ENCODE results near the gene SRGAP1. TPM values are rescaled to one million over a fixed set of nuclear protein-coding genes. Genes with fewer than 3 reads are reported as not detected.
A peak's percentile ranks its signal among the peaks of the same experiment; 100 is the strongest.
"Not testable (repeated sequence)": the region's sequence is repeated elsewhere in the genome, so short reads cannot be mapped to it uniquely, and the experiment has no call there.

The SRGAP1 gene
- total RNA-seq, 1 donor from 2014 or later, result 5.8 TPM

DNA sequence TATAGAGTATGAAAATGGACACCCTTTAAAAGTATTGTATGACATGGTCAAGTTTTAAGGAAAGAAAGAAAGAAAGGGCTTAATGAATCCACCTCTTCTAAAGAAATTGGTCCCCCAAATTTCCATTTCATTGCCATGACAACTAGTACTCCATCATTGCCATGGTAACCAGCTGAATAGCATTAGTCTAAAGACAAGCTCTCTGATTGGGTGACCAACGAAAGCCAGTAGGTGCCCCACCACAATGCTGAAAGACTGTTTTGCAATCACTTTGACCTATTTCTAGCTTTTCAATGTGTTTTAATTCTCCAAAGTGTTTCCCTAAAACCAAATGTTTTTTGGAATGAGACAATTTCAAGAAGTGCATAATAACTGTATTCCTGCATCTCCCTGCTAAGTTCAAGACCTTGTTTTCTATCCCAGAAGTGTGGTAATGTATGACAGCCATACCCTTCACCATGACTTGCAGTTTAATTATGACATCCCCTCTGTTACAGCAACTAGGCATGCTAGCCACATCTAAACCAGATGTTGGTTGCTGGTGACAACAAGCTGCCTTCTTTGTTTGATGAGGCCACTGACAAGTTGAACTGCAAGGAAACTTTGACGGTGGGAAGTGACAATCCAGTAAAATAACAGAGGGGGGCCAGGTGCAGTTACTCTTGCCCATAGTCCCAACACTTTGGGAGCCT, 330.9 kb downstream of the SRGAP1 start:
- ATAC-seq, result no peak

- ATAC-seq, result no peak
These were observed 332.5 kb downstream of the SRGAP1 start for GRCh38 chr12:64177001-64177400.

DNA sequence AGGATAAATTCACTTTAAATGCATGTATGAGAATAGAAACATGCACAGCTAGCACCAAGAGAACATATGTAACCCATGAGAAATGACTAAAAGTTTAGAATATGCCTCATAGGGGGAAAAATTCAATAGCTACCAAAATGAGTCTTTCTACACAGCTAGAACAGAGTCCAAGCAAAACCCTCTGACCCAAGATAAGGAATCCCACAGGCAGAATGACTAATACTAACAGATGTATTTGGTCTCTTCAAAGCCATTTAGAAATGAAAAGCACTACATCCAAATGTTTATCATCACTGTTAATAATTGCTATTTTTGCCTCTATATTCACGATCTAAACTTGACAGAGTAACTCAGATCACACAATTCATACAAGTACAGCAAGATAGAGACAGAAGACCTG, 333.6 kb downstream of the SRGAP1 start:
- no peak for ATAC-seq

DNA sequence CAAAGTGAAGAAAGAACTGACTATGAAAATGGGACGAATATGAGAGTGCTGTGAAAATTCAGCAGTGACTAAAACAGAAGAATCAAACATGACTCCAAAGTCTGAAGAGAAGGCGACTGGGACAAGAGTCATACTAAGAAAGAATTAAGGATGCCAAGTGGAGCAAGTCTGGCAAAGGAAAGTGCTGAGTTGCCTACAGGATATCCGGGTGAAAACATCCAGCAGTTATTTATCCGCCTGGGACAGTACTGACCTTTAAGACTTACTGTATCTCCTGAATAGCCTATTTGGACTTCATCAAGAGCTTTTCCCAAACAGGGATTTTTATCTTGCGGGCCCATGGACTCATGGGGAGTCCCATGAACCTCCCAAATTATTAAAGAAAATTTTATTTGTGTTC, 336.5 kb downstream of the SRGAP1 start:
- peak; percentile 83 for ATAC-seq

DNA sequence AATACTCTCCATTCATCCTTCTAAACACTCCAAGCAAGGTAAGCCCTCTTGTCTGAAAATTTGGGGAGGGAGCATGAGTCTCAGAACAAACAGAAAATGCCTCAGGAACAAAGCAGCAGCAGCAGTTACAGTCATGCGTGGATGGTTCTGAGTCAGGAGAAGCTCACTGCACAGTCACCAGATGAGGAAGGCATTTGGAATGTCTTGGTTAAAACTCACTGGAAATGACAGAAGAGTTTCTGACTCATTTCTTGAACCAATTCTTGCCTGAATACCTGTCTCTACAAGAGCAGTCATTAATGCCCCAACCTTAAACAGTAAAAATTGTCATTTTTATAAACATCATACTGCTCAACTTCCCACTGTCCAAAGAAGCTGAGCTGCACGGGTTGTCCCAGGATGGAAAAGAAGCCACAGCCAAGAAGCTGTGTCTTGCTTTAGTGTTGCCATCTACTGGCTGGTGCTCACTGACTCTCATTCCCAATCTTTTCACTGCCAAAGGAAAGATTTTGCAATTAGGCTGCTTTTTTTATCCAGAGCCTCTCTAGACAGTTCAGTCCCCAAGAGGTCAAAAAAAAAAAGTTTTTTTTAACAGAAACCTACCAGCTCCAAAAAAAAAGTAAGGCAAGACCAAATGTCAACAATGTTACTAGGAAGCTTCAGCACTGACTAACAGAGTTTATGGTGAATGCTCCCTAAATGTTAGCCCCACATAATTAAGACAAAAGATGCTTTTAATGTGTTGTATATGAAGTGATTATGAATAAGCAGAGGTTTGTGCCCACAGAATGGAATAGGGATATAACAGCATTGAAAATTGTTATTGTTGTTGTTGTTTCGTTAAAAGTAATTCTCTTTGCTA, 337.2 kb downstream of the SRGAP1 start:
- ATAC-seq, result peak; percentile 99

GRCh38 chr12:64184216-64184615, 339.7 kb downstream of the SRGAP1 start:
- no peak for ATAC-seq

DNA sequence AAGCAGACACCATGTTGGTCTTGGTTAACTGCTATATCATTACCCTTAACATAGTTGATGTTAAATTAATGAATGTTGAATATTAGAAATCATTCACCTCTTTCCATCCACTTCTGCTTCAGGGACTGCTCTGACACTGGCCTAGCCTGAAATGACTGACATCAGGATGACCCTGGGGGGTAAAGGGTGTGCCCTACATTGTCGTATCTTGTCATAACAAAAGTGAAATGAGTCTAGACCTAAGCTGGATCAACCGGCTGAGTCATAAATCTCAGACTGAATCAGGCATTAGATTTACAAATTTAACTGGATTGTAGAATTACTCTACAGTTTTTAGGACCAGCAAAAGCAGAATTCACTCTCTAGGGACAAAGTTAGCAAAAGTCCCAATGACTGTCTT, 342.3 kb downstream of the SRGAP1 start:
- ATAC-seq, result peak; percentile 96

- ATAC-seq, result no peak
These were observed 342.9 kb downstream of the SRGAP1 start for GRCh38 chr12:64187370-64187769.

DNA sequence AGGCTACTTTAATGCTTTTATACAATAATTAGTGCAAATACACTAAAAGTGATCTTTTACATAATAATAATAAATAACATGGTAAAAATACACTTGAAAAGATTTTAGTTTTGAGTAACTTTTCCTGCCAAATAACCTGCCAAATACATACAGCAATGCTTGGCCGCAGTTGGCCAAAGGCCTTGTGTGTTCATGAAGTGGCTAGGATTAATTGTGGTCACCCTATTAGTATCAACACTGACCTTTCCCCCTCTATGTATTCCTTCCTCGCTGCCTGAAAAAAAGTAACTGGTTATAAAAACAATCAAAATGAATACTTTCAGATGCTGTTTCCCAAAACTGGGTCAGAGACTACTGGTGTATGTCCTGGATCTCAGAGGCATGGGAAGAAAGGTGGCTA, 343.3 kb downstream of the SRGAP1 start:
- no peak for ATAC-seq

DNA sequence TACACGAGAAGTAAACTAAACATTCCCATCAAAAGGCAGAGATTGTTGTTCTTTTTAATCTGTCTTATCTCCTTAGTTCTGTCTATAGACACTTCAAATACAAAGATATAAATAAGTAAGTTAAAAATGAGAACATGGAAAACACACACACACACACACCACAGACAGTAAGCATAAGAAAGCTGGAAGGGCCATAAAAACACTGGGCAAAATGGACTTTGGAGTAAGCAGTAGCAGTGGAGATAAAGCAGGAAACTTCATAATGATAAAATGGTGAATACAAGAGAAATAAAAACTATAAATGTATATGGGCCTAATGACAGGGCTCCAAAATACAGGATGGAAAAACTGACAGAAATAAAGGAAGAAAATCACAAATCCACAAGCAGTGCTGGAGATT, 345.0 kb downstream of the SRGAP1 start:
- ATAC-seq, result no peak

DNA sequence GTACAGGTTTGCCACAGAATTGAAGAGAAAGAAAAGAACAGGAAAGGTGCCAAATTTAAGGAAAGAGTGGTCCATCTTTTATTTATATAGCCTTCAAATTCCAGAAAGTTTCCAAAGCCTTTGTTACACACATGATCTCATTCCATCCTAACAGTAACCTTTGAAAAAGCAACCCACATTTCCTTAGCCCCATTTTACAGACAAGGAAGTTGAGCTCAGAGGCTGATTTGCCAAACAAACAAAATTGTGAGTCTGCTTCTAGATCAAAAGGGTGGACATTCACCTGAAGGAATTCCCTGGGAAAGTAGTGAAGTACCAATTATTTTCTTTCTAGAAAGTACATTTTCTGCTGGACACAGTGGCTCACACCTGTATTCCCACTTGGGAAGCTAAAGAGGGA, 345.6 kb downstream of the SRGAP1 start:
- ATAC-seq, result no peak

DNA sequence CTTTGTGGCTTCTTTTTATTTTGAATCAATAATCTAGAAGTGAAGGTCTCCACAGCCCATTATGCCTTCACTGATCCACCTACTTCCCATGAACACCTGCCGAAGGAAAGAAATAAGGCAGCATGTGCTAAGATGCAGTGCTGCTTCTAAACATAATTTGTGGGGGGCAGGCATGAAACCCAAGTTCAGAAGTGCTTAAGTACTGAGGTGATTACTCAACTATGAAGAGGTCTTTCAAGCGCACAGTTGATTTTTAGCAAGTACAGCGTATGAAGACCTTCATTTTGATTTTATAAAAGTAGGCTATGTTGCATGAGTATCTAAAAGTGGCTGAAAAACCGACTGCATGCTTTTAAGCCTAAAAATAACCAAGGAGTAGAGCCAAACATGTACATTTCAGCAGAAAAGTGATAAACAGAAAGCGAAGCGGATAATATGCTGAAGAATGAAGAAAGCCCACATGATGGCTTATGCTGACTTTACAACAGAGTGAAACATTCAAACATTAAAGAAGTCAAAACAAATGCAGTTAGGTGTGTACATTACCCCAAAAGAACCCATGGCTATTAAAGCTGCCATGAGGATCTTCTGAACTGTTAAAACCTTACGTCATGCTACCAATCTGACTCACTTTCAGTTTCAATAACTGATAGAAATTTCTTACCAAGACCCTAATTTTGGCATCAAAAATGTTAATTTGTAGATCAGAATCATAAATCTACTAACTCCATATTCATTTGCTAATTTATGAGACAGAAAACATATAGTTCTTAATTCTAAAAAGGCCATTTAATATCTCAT, 348.3 kb downstream of the SRGAP1 start:
- ATAC-seq, result no peak

DNA sequence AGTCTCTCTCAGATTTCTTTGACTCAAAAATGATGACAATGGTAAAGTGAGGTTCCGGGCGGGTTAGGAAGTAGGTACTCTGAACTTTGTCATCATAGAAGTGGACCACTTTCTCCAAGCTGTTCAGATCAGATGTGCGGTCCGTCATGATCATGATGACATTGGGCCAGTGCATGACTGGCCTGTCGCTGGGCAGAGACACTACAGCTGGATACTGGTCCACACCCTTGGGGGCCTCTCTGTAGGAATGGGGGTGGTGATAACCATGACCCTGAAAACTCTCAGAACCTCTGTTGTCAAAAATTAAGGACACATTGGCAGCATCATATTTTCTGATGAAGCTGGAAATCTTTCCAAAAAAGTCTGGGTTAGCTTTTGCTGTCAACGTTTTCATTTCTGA, 349.4 kb downstream of the SRGAP1 start:
- ATAC-seq, result no peak

GRCh38 chr12:64194333-64195149, 350.0 kb downstream of the SRGAP1 start:
- ATAC-seq, result no peak

DNA sequence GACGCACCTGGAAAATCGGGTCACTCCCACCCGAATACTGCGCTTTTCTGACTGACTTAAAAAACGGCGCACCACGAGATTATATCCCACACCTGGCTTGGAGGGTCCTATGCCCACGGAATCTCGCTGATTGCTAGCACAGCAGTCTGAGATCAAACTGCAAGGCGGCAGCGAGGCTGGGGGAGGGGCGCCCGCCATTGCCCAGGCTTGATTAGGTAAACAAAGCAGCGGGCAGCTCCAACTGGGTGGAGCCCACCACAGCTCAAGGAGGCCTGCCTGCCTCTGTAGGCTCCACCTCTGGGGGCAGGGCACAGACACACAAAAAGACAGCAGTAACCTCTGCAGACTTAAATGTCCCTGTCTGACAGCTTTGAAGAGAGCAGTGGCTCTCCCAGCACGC, 351.3 kb downstream of the SRGAP1 start:
- ATAC-seq, result not testable (repeated sequence)

- ATAC-seq, result no peak
These were observed 358.5 kb downstream of the SRGAP1 start for GRCh38 chr12:64203036-64203435.

DNA sequence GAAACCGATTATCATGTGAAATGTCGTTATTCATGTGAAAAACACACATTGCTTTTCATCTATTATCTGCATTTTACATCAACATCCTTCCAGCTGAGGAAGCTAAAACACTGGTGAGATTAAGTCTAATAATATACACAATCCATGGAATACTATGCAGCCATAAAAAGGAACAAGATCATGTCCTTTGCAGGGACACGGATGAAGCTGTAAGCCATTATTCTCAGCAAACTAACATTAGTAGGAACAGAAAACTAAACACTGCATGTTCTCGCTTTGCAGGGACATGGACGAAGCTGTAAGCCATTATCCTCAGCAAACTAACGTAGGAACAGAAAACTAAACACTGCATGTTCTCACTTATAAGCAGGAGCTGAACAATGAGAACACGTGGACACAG, 359.3 kb downstream of the SRGAP1 start:
- ATAC-seq, result no peak

GRCh38 chr12:64205542-64205941, 361.0 kb downstream of the SRGAP1 start:
- ATAC-seq, result no peak

GRCh38 chr12:64207453-64207852, 363.0 kb downstream of the SRGAP1 start:
- no peak for ATAC-seq
